Measurements from ENCODE around the gene B9D1.

B9D1 gene

GRCh38 chr17:19301274-19301951, 61.1 kb downstream of the B9D1 start:
- DNase-seq = no peak

GRCh38 chr17:19299866-19300265, 62.7 kb downstream of the B9D1 start:
- DNase-seq = no peak

GRCh38 chr17:19299214-19299747, 63.2 kb downstream of the B9D1 start:
- no peak for DNase-seq

- no peak for DNase-seq
Observed at GRCh38 chr17:19298569-19299213, 63.8 kb downstream of the B9D1 start.

GRCh38 chr17:19296786-19297778, 65.4 kb downstream of the B9D1 start:
- no peak for DNase-seq

- DNase-seq = no peak
Observed at GRCh38 chr17:19295473-19296135, 66.9 kb downstream of the B9D1 start.

- DNase-seq = no peak
Observed at GRCh38 chr17:19294443-19294842, 68.1 kb downstream of the B9D1 start.
